Panc1 (cell line): ENCODE measurements around the gene RSAD1. TPM values are rescaled to one million over a fixed set of nuclear protein-coding genes. Genes with fewer than 3 reads are reported as not detected.
"Not testable (repeated sequence)": the region's sequence is repeated elsewhere in the genome, so short reads cannot be mapped to it uniquely, and the experiment has no call there.

ENCODE experiments used
- ATAC-seq: fragments of 200-7000 bp; cut with Tn5 transposase; 2 replicates; pipeline ENCODE4 v1.9.1; 2020; ENCODE audit warnings: mild to moderate bottlenecking, moderate library complexity
- BruUV-seq: library from RNA; stranded (reverse); fragments of 400-500 nt; replicated peaks from 2 replicates; lab custom pipeline; 2021; lab: Mats Ljungman, UMichigan
- CTCF ChIA-PET: fragments of 300-600 bp; sonication (Branson Sonifier 250); formaldehyde crosslinking; loops from one replicate; lab custom pipeline; 2022; ENCODE audit warnings: antibody characterized with exemption; lab: Charles Lee
- POLR2A ChIA-PET: fragments of 300-600 bp; sonication (Branson Sonifier 250); formaldehyde crosslinking; loops from one replicate; lab custom pipeline; 2022; ENCODE audit warnings: antibody characterized with exemption; lab: Charles Lee
- DNase-seq: peaks from one replicate; pipeline ENCODE4 v3.0.0-alpha.2; 2010; ENCODE audit warnings: low read depth, low spot score
- H3K27ac ChIP-seq: 2 replicates; pipeline ENCODE4 v1.5.1; 2011; ENCODE audit warnings: mild to moderate bottlenecking, low read length, inconsistent platforms
- H3K27me3 ChIP-seq: fragments of 200-500 bp; sonication (Bioruptor generic); 2 replicates; pipeline ENCODE4 v1.6.0; 2014; ENCODE audit warnings: low read length, inconsistent platforms; ENCODE audit not compliant: control insufficient read depth, insufficient read depth
- H3K36me3 ChIP-seq: fragments of 200-500 bp; sonication (Bioruptor generic); 2 replicates; pipeline ENCODE4 v1.5.1; 2014; ENCODE audit warnings: inconsistent platforms, mild to moderate bottlenecking, low read length, moderate library complexity; ENCODE audit not compliant: control insufficient read depth, insufficient read depth
- H3K4me1 ChIP-seq: 2 replicates; pipeline ENCODE4 v1.5.1; 2011; ENCODE audit warnings: inconsistent platforms, mild to moderate bottlenecking, low read length, moderate library complexity; ENCODE audit not compliant: control insufficient read depth, insufficient read depth
- H3K4me3 ChIP-seq, 2 experiments: 2 replicates each; pipeline ENCODE4 v1.5.1; 2011 to 2012; ENCODE audit warnings: low read depth in 2 of 2, low read length in 2 of 2, mild to moderate bottlenecking in 2 of 2, inconsistent platforms in 1 of 2, moderate library complexity in 1 of 2
- H3K9me3 ChIP-seq: fragments of 200-500 bp; sonication (Bioruptor generic); 2 replicates; pipeline ENCODE4 v1.5.1; 2014; ENCODE audit warnings: low read depth, mild to moderate bottlenecking, inconsistent platforms, low read length, moderate library complexity; ENCODE audit not compliant: control insufficient read depth, insufficient read depth
- CTCF ChIP-seq: fragments of 450-650 bp; IDR thresholded peaks from 2 replicates; pipeline ENCODE4 v1.5.1; 2017; ENCODE audit warnings: mild to moderate bottlenecking
- POLR2AphosphoS5 ChIP-seq: IDR thresholded peaks from 2 replicates; pipeline ENCODE4 v1.6.1; 2012; ENCODE audit warnings: mild to moderate bottlenecking, low read depth, low read length, moderate library complexity
- REST ChIP-seq, 2 experiments: IDR thresholded peaks; 2 replicates each; pipeline ENCODE4 v1.6.1; 2011 to 2012; ENCODE audit warnings: low read depth in 2 of 2, control low read depth in 1 of 2, low read length in 1 of 2, mild to moderate bottlenecking in 1 of 2, moderate library complexity in 1 of 2; ENCODE audit not compliant: insufficient read depth in 1 of 2
- SIN3A ChIP-seq: IDR thresholded peaks from 2 replicates; pipeline ENCODE4 v1.6.1; 2012; ENCODE audit warnings: low read depth, mild to moderate bottlenecking, low read length, moderate library complexity, borderline replicate concordance; ENCODE audit not compliant: insufficient read depth
- TCF7L2 ChIP-seq: IDR thresholded peaks from 2 replicates; pipeline ENCODE4 v1.6.1; 2011; ENCODE audit warnings: mild to moderate bottlenecking, low read depth, low read length, inconsistent platforms
- in situ Hi-C: cut with HindIII; loops from 2 replicates; pipeline ENCODE4 v1.10.0; 2016; ENCODE audit warnings: low sequenced_read_pairs, low pct_unique_long_range_greater_than_20kb
- intact Hi-C: fragments of 100-400 bp; cut with micrococcal nuclease; formaldehyde crosslinking; loops from one replicate; pipeline ENCODE4 v1.10.0; 2022; ENCODE audit not compliant: unreplicated experiment
- total RNA-seq: library from RNA; stranded (reverse); gene quantifications from one replicate; pipeline ENCODE4 v1.2.1, GENCODE V29; 2021; ENCODE audit not compliant: unreplicated experiment

The RSAD1 gene
- total RNA-seq, 1 experiment from 2014 or later, result 40.2 TPM

- ATAC-seq (no peak), DNase-seq (no peak)
- intact Hi-C loops (no loop called here), in situ Hi-C loops (no loop called here)
- Histone ChIP-seq H3K4me3 (no peak overlapping the region), H3K27ac (no peak overlapping the region), H3K27me3 (no peaks in the 10 kb centered on the region), H3K36me3 (no peaks in the 10 kb centered on the region), H3K4me1 (no peaks in the 10 kb centered on the region; the same call in 1 of the 2 replicates), H3K9me3 (no peaks in the 10 kb centered on the region)
- ChIA-PET CTCF (no interaction called here), POLR2A (interaction anchor here (1.0 kb wide), 1 partner anchor 250 kb away, joined by 3 read pairs; no protein-coding TSS in a partner anchor)
- TF ChIP-seq POLR2AphosphoS5, result no peak
- TF ChIP-seq SIN3A, result no peak
- no peak for TF ChIP-seq TCF7L2
- TF ChIP-seq REST (IDR thresholded peaks at IDR 0.05; ENCODE audit: insufficient read depth in 1 of 2, low read depth in 2 of 2, low read length in 1 of 2), result no peak
- no peak for TF ChIP-seq CTCF
- BruUV-seq, result no TSS peak
These were observed 7.4 kb upstream of the RSAD1 start for GRCh38 chr17:50471009-50471905.

GRCh38 chr17:50472286-50472685, 6.4 kb upstream of the RSAD1 start:
- intact Hi-C loops, result no loop called here
- no TSS peak for BruUV-seq
- H3K4me3 ChIP-seq, result no peak overlapping the region
- H3K4me1 ChIP-seq, result no peaks in the 10 kb centered on the region; the same call in 1 of the 2 replicates
- DNase-seq, result no peak
- H3K9me3 ChIP-seq, result no peaks in the 10 kb centered on the region
- H3K36me3 ChIP-seq, result no peaks in the 10 kb centered on the region
- in situ Hi-C loops, result no loop called here
- ATAC-seq, result no peak
- CTCF ChIA-PET, result no interaction called here
- no peak for TF ChIP-seq TCF7L2
- no peak overlapping the region for H3K27ac ChIP-seq
- POLR2A ChIA-PET, result interaction anchor here (1.0 kb wide), 1 partner anchor 249 kb away, joined by 3 read pairs; no protein-coding TSS in a partner anchor
- no peaks in the 10 kb centered on the region for H3K27me3 ChIP-seq

GRCh38 chr17:50472761-50473161, 5.9 kb upstream of the RSAD1 start:
- ATAC-seq, intact Hi-C loops, CTCF ChIA-PET, H3K27me3 ChIP-seq, H3K36me3 ChIP-seq, in situ Hi-C loops, H3K4me3 ChIP-seq, H3K9me3 ChIP-seq, H3K4me1 ChIP-seq, BruUV-seq, DNase-seq, POLR2A ChIA-PET, H3K27ac ChIP-seq: not testable (repeated sequence)
